OCI-LY3 (cell line): ENCODE measurements around the gene ROR2.
"Not testable (repeated sequence)": the region's sequence is repeated elsewhere in the genome, so short reads cannot be mapped to it uniquely, and the experiment has no call there.

Source experiments
- H2AFZ ChIP-seq: fragments of 200-600, 300-600 bp; shearing (Covaris generic); 2 replicates; pipeline ENCODE4 v1.6.0; 2014; ENCODE audit warnings: antibody characterized with exemption, low read depth, low read length
- H3K27ac ChIP-seq: fragments of 200-600, 300-600 bp; sonication (generic); 2 replicates; pipeline ENCODE4 v1.5.1; 2014; ENCODE audit warnings: mild to moderate bottlenecking, low read length, moderate library complexity, mixed read lengths
- H3K27me3 ChIP-seq: fragments of 200-600, 300-600 bp; sonication (generic); 2 replicates; pipeline ENCODE4 v1.6.1; 2014; ENCODE audit warnings: low read depth, low read length, mixed read lengths
- H3K36me3 ChIP-seq: fragments of 200-600, 300-600 bp; sonication (generic); replicated peaks from 2 replicates; pipeline ENCODE3; 2014; ENCODE audit warnings: low read depth, low read length, mixed read lengths
- H3K4me1 ChIP-seq: fragments of 300-600, 200-600 bp; sonication (generic); 2 replicates; pipeline ENCODE4 v1.6.1; 2014; ENCODE audit warnings: low read length, mixed read lengths
- H3K4me2 ChIP-seq: fragments of 200-600, 300-600 bp; sonication (generic); 2 replicates; pipeline ENCODE4 v1.6.1; 2014; ENCODE audit warnings: low read length, mixed read lengths
- H3K4me3 ChIP-seq: fragments of 300-600, 200-600 bp; sonication (generic); 2 replicates; pipeline ENCODE4 v1.5.1; 2014; ENCODE audit warnings: antibody characterized with exemption, mild to moderate bottlenecking, low read length, moderate library complexity
- H3K79me2 ChIP-seq: fragments of 300-600, 200-600 bp; shearing (Covaris generic); 2 replicates; pipeline ENCODE4 v1.6.1; 2014; ENCODE audit warnings: mild to moderate bottlenecking, low read length, mixed read lengths
- H3K9ac ChIP-seq: fragments of 300-600, 200-600 bp; shearing (Covaris generic); 2 replicates; pipeline ENCODE4 v1.6.0; 2014; ENCODE audit warnings: mild to moderate bottlenecking, low read length, moderate library complexity
- H3K9me3 ChIP-seq: fragments of 200-600, 300-600 bp; shearing (Covaris generic); 2 replicates; pipeline ENCODE4 v1.6.1; 2014; ENCODE audit warnings: low read length, mixed read lengths; ENCODE audit not compliant: insufficient read depth
- H4K20me1 ChIP-seq: fragments of 200-600, 300-600 bp; sonication (generic); 2 replicates; pipeline ENCODE4 v1.6.1; 2016; ENCODE audit warnings: low read length, mixed read lengths; ENCODE audit not compliant: insufficient read depth
- CTCF ChIP-seq: fragments of 200-600, 300-600 bp; sonication (generic); IDR thresholded peaks from 2 replicates; pipeline ENCODE4 v1.5.1; 2014; ENCODE audit warnings: antibody characterized with exemption, low read length, low read depth
- EZH2phosphoT487 ChIP-seq: fragments of 200-600 bp; shearing (Covaris generic); IDR thresholded peaks from 2 replicates; pipeline ENCODE4 v1.6.1; 2018; ENCODE audit warnings: antibody characterized with exemption, mixed run types, low read depth

Gene ROR2

GRCh38 chr9:91541734-91542133 lies 408.3 kb downstream of the ROR2 start:
- no peaks in the 10 kb centered on the region for H3K36me3 ChIP-seq
- H3K9me3 ChIP-seq = no peaks in the 10 kb centered on the region
- peaks cover 11% of the 10 kb centered on the region for H3K4me1 ChIP-seq
- no peaks in the 10 kb centered on the region for H4K20me1 ChIP-seq
- H3K4me2 ChIP-seq = no peak overlapping the region
- H3K4me3 ChIP-seq = no peak overlapping the region
- no peaks in the 10 kb centered on the region for H3K27me3 ChIP-seq
- H3K9ac ChIP-seq = no peak overlapping the region
- TF ChIP-seq CTCF = no peak
- no peak for TF ChIP-seq EZH2phosphoT487
- H2AFZ ChIP-seq = no peak overlapping the region
- no peak overlapping the region for H3K27ac ChIP-seq
- H3K79me2 ChIP-seq = no peaks in the 10 kb centered on the region

GRCh38 chr9:91540506-91540905 lies 409.5 kb downstream of the ROR2 start:
- H3K9me3 ChIP-seq, H3K79me2 ChIP-seq, H2AFZ ChIP-seq, H3K9ac ChIP-seq, H3K36me3 ChIP-seq, H3K27me3 ChIP-seq, H3K4me3 ChIP-seq, H4K20me1 ChIP-seq, H3K27ac ChIP-seq: not testable (repeated sequence)
- peak overlapping the region; percentile 47 for H3K4me2 ChIP-seq
- peaks cover 11% of the 10 kb centered on the region for H3K4me1 ChIP-seq

GRCh38 chr9:91536211-91536691 lies 413.8 kb downstream of the ROR2 start:
- peaks cover 3% of the 10 kb centered on the region; the same call in 1 of the 2 replicates for H3K27me3 ChIP-seq
- H3K9ac ChIP-seq = no peak overlapping the region
- no peak for TF ChIP-seq CTCF
- TF ChIP-seq EZH2phosphoT487 = no peak
- H3K4me3 ChIP-seq = no peak overlapping the region
- no peak overlapping the region for H3K4me2 ChIP-seq
- no peak overlapping the region for H3K27ac ChIP-seq
- no peaks in the 10 kb centered on the region for H3K36me3 ChIP-seq
- no peaks in the 10 kb centered on the region for H3K9me3 ChIP-seq
- no peak overlapping the region for H2AFZ ChIP-seq
- H3K79me2 ChIP-seq = no peaks in the 10 kb centered on the region
- peaks cover 22% of the 10 kb centered on the region for H3K4me1 ChIP-seq
- H4K20me1 ChIP-seq = no peaks in the 10 kb centered on the region

- Histone ChIP-seq H4K20me1 (no peaks in the 10 kb centered on the region), H3K79me2 (no peaks in the 10 kb centered on the region), H3K9me3 (no peaks in the 10 kb centered on the region), H3K9ac (no peak overlapping the region), H3K27me3 (peaks cover 10% of the 10 kb centered on the region; the same call in 1 of the 2 replicates), H3K4me2 (no peak overlapping the region), H3K4me1 (peaks cover 12% of the 10 kb centered on the region), H3K36me3 (no peaks in the 10 kb centered on the region), H3K27ac (no peak overlapping the region), H3K4me3 (no peak overlapping the region), H2AFZ (no peak overlapping the region)
- TF ChIP-seq EZH2phosphoT487 (no peak), CTCF (no peak)
These were observed 415.7 kb downstream of the ROR2 start for GRCh38 chr9:91534374-91534773.

GRCh38 chr9:91533382-91533781 lies 416.6 kb downstream of the ROR2 start:
- Histone ChIP-seq H3K27me3 (peaks cover 10% of the 10 kb centered on the region; the same call in 1 of the 2 replicates), H3K4me1 (peaks cover 12% of the 10 kb centered on the region)

More at GRCh38 chr9:91533382-91533781, 416.6 kb downstream of the ROR2 start:
- Histone ChIP-seq H3K9ac (no peak overlapping the region), H2AFZ (no peak overlapping the region), H3K4me2 (no peak overlapping the region), H3K36me3 (no peaks in the 10 kb centered on the region), H3K4me3 (no peak overlapping the region), H3K79me2 (no peaks in the 10 kb centered on the region), H3K27ac (no peak overlapping the region), H4K20me1 (no peaks in the 10 kb centered on the region), H3K9me3 (no peaks in the 10 kb centered on the region)
- TF ChIP-seq CTCF (no peak), EZH2phosphoT487 (no peak)
